Vagina (tissue), 2 donors: ENCODE results near the gene KDM6A.

Source experiments
- CTCF ChIP-seq, 3 experiments: fragments of 450-650 bp in 2 of 3; fragments of 200-600 bp in 1 of 3; sonication (generic) in 1 of 3; IDR thresholded peaks; one replicate each; pipeline ENCODE4 v1.5.1; 2017 to 2019; ENCODE audit warnings: antibody characterized with exemption in 3 of 3, mild to moderate bottlenecking in 2 of 3, moderate library complexity in 2 of 3
- POLR2A ChIP-seq, 2 donors: fragments of 450-650 bp; IDR thresholded peaks; one replicate each; pipeline ENCODE4 v1.6.1; 2017; ENCODE audit warnings: antibody characterized with exemption in 2 of 2, mild to moderate bottlenecking in 2 of 2, moderate library complexity in 2 of 2
- POLR2AphosphoS5 ChIP-seq, 2 donors: sonication (generic); formaldehyde crosslinking; IDR thresholded peaks; one replicate each; pipeline ENCODE4 v1.9.0; 2017; ENCODE audit warnings: antibody characterized with exemption in 2 of 2, mild to moderate bottlenecking in 2 of 2, low read depth in 1 of 2; ENCODE audit not compliant: insufficient read depth in 1 of 2

- no peak for TF ChIP-seq CTCF (IDR thresholded peaks at IDR 0.05)
- no peak for TF ChIP-seq POLR2A (IDR thresholded peaks at IDR 0.05)
- no peak for TF ChIP-seq POLR2AphosphoS5 (IDR thresholded peaks at IDR 0.05; ENCODE audit: insufficient read depth in 1 of 2, low read depth in 1 of 2)
Measured at GRCh38 chrX:44931441-44931973, 58.5 kb downstream of the KDM6A start.
